Suprapubic skin (tissue), 4 donors: Measurements from ENCODE around the gene ITPRIPL1. TPM values are rescaled to one million over a fixed set of nuclear protein-coding genes. Genes with fewer than 3 reads are reported as not detected.

ENCODE experiments used
- DNase-seq, 2 donors: peaks; one replicate each; pipeline ENCODE4 v3.0.0-alpha.2; 2019; ENCODE audit warnings: low spot score in 2 of 2
- H3K27ac ChIP-seq: fragments of 200-600 bp; sonication (generic); one replicate; pipeline ENCODE4 v1.5.1; 2019
- H3K27me3 ChIP-seq: fragments of 200-600 bp; sonication (generic); one replicate; pipeline ENCODE4 v1.5.1; 2019
- H3K36me3 ChIP-seq: fragments of 200-600 bp; sonication (generic); one replicate; pipeline ENCODE4 v1.5.1; 2019
- H3K4me1 ChIP-seq: fragments of 200-600 bp; sonication (generic); one replicate; pipeline ENCODE4 v1.5.1; 2019
- H3K4me3 ChIP-seq: fragments of 200-600 bp; sonication (generic); one replicate; pipeline ENCODE4 v1.5.1; 2019; ENCODE audit warnings: mild to moderate bottlenecking
- H3K9me3 ChIP-seq: fragments of 200-600 bp; sonication (generic); one replicate; pipeline ENCODE4 v1.5.1; 2019
- CTCF ChIP-seq, 2 donors: fragments of 200-600 bp in 1 of 2; fragments of 450-650 bp in 1 of 2; sonication (generic) in 1 of 2; IDR thresholded peaks; one replicate each; pipeline ENCODE4 v1.5.1; 2016 to 2019; ENCODE audit warnings: antibody characterized with exemption in 2 of 2, mild to moderate bottlenecking in 1 of 2, moderate library complexity in 1 of 2
- EP300 ChIP-seq: sonication (generic); formaldehyde crosslinking; IDR thresholded peaks from one replicate; pipeline ENCODE4 v1.6.1; 2017; ENCODE audit warnings: antibody characterized with exemption
- POLR2A ChIP-seq, 2 donors: fragments of 450-650 bp; IDR thresholded peaks; one replicate each; pipeline ENCODE4 v1.6.1; 2017; ENCODE audit warnings: antibody characterized with exemption in 2 of 2, mild to moderate bottlenecking in 2 of 2, moderate library complexity in 2 of 2
- POLR2AphosphoS5 ChIP-seq, 3 donors: sonication (generic); formaldehyde crosslinking; IDR thresholded peaks; one replicate each; pipeline ENCODE4 v1.6.1; 2017; ENCODE audit warnings: antibody characterized with exemption in 3 of 3
- WGBS: methylation state at CpG from one replicate; pipeline ENCODE4 v1.1.5; 2018; 5-methylcytosine and 5-hydroxymethylcytosine counted together
- total RNA-seq, 4 donors: library from RNA; depleted of rRNA; stranded (reverse); fragments of >200 nt; gene quantifications; one replicate each; pipeline ENCODE4 v1.1.0, GENCODE V29; 2016

The ITPRIPL1 gene
- total RNA-seq, 4 donors from 2014 or later, result 0.86 to 2.6 (median 2.2) TPM

- H3K4me1 ChIP-seq, result peaks cover 30% of the 10 kb centered on the region
- H3K9me3 ChIP-seq, result no peaks in the 10 kb centered on the region
- whole genome bisulfite sequencing, result 81% methylated on average over 3 of the region's 3 CpGs
- TF ChIP-seq POLR2A (IDR thresholded peaks at IDR 0.05) (no peak), CTCF (IDR thresholded peaks at IDR 0.05) (no peak), POLR2AphosphoS5 (IDR thresholded peaks at IDR 0.05) (no peak), EP300 (no peak)
- no peak overlapping the region for H3K27ac ChIP-seq
- DNase-seq, result no peak
- H3K27me3 ChIP-seq, result no peaks in the 10 kb centered on the region
- peaks cover 25% of the 10 kb centered on the region for H3K36me3 ChIP-seq
- H3K4me3 ChIP-seq, result peak overlapping the region; percentile 80
Measured at GRCh38 chr2:96306370-96306769, 18.7 kb upstream of the ITPRIPL1 start.

DNA sequence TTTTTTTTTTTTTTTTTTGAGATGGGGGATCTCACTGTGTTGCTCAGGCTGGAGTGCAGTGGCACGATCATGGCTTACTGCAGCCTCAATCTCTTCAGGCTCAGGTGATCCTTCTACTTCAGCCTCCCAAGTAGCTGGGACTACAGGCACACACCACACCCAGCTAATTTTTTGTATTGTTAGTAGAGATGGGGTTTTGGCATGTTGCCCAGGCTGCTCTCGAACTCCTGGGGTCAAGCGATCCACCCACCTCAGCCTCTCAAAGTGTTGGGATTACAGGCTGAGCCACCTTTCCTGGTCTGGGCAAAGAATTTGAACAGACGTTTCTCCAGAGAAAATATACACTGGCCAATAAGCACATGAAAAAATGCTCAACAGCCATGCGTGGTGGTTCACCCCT is 16.9 kb upstream of the ITPRIPL1 start:
- Histone ChIP-seq H3K27ac (no peak overlapping the region), H3K9me3 (no peaks in the 10 kb centered on the region), H3K27me3 (no peaks in the 10 kb centered on the region), H3K4me3 (no peak overlapping the region), H3K4me1 (peaks cover 24% of the 10 kb centered on the region), H3K36me3 (peaks cover 6% of the 10 kb centered on the region)
- 84% methylated on average over 5 of the region's 5 CpGs for WGBS
- no peak for DNase-seq
- TF ChIP-seq POLR2A (IDR thresholded peaks at IDR 0.05) (no peak), POLR2AphosphoS5 (IDR thresholded peaks at IDR 0.05) (no peak), CTCF (IDR thresholded peaks at IDR 0.05) (no peak), EP300 (no peak)

- H3K27ac ChIP-seq, result no peak overlapping the region
- 73% methylated on average over 3 of the region's 3 CpGs for WGBS
Measured at GRCh38 chr2:96315005-96315399, 10.1 kb upstream of the ITPRIPL1 start.

DNA sequence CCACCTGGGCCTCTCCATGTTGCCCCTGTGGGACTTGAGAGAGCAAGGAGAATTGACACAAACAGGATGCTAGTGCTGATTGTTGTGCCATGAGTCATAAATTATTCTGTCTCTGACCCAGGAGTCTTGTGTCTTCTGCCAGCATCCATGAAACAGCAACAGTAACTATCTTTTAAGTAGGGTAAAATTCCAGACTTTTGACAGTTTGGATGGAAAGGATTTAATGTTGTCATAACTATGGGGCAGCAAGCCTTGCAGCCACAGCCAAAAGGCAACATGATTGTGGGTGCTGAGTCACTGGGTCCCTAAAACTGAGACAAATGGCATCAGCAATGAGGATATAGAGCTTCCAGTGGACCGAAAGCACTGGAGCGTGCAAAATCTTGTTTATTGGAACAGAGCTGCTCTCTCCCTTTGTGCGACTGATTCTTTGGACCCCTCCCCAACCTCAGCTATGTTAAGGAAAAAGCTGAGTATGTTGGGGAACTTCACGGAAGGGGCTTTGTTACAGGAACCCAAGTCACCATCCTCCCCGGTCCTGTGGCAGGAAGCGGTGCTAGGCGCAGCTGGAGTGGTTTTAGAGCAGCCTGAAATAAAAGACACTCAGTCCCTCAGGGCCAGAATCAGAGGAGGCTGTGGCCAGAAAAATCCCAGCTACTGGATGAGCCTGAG is 9.6 kb upstream of the ITPRIPL1 start:
- no peaks in the 10 kb centered on the region for H3K36me3 ChIP-seq
- no peaks in the 10 kb centered on the region for H3K9me3 ChIP-seq
- 54% methylated on average over 7 of the region's 7 CpGs for WGBS

More at GRCh38 chr2:96315005-96315399, 10.1 kb upstream of the ITPRIPL1 start:
- no peaks in the 10 kb centered on the region for H3K4me1 ChIP-seq
- DNase-seq, result no peak
- H3K27me3 ChIP-seq, result peaks cover 4% of the 10 kb centered on the region
- TF ChIP-seq POLR2A (IDR thresholded peaks at IDR 0.05), result no peak
- no peak for TF ChIP-seq CTCF (IDR thresholded peaks at IDR 0.05)
- TF ChIP-seq POLR2AphosphoS5 (IDR thresholded peaks at IDR 0.05), result no peak
- no peak for TF ChIP-seq EP300
- H3K9me3 ChIP-seq, result no peaks in the 10 kb centered on the region
- no peaks in the 10 kb centered on the region for H3K36me3 ChIP-seq
- H3K4me3 ChIP-seq, result no peak overlapping the region

More for the DNA sequence above, 9.6 kb upstream of the ITPRIPL1 start:
- DNase-seq, result no peak
- Histone ChIP-seq H3K27ac (no peak overlapping the region), H3K4me1 (no peaks in the 10 kb centered on the region), H3K27me3 (peaks cover 4% of the 10 kb centered on the region), H3K4me3 (no peak overlapping the region)
- TF ChIP-seq CTCF (IDR thresholded peaks at IDR 0.05), result no peak
- TF ChIP-seq POLR2AphosphoS5 (IDR thresholded peaks at IDR 0.05), result no peak
- no peak for TF ChIP-seq POLR2A (IDR thresholded peaks at IDR 0.05)
- TF ChIP-seq EP300, result no peak
